SK-N-SH treated with all-trans-retinoic acid at 6 μM for 48 hours (cell line): ENCODE results near the gene ADNP.

Experiments used
- ARNTL ChIP-seq: fragments of 450-650 bp; formaldehyde crosslinking; IDR thresholded peaks from 2 replicates; pipeline ENCODE4 v1.5.0; 2020; ENCODE audit warnings: low read depth, mild to moderate bottlenecking, moderate library complexity, borderline replicate concordance
- CSDC2 ChIP-seq: fragments of 250-450 bp; sonication (Bioruptor Pico); IDR thresholded peaks from 2 replicates; pipeline ENCODE4 v1.5.0; 2020; ENCODE audit warnings: mild to moderate bottlenecking, moderate library complexity
- GLIS3 ChIP-seq: fragments of 250-450 bp; sonication (Bioruptor Pico); IDR thresholded peaks from 2 replicates; pipeline ENCODE4 v1.5.0; 2020; ENCODE audit warnings: mild to moderate bottlenecking, moderate library complexity
- OSR1 ChIP-seq: fragments of 250-450 bp; sonication (Bioruptor Pico); IDR thresholded peaks from 2 replicates; pipeline ENCODE4 v1.8.0; 2022; ENCODE audit warnings: moderate library complexity, mild to moderate bottlenecking, inconsistent platforms
- PATZ1 ChIP-seq: fragments of 250-450 bp; sonication (Bioruptor Pico); IDR thresholded peaks from 2 replicates; pipeline ENCODE4 v1.8.0; 2020; ENCODE audit warnings: mild to moderate bottlenecking, moderate library complexity, borderline replicate concordance
- RARB ChIP-seq: fragments of 250-450 bp; sonication (Bioruptor Pico); IDR thresholded peaks from 2 replicates; pipeline ENCODE4 v1.8.0; 2021; ENCODE audit warnings: mild to moderate bottlenecking, moderate library complexity
- TCF4 ChIP-seq: fragments of 250-450 bp; sonication (Bioruptor Pico); IDR thresholded peaks from 2 replicates; pipeline ENCODE4 v1.8.0; 2021; ENCODE audit warnings: mild to moderate bottlenecking, moderate library complexity, borderline replicate concordance
- TOX ChIP-seq: fragments of 250-450 bp; sonication (Bioruptor Pico); IDR thresholded peaks from 2 replicates; pipeline ENCODE4 v1.8.0; 2021; ENCODE audit warnings: mild to moderate bottlenecking, moderate library complexity, borderline replicate concordance
- ZFP3 ChIP-seq: fragments of 250-450 bp; sonication (Bioruptor Pico); IDR thresholded peaks from 2 replicates; pipeline ENCODE4 v1.5.0; 2020; ENCODE audit warnings: mild to moderate bottlenecking, moderate library complexity
- ZNF565 ChIP-seq: fragments of 450-650 bp; formaldehyde crosslinking; conservative IDR thresholded peaks from 2 replicates; pipeline ENCODE4 v1.5.0; 2020; ENCODE audit warnings: low read depth, mild to moderate bottlenecking, moderate library complexity

GRCh38 chr20:50977066-50978021 is 46.1 kb upstream of the ADNP start:
- TF ChIP-seq OSR1 (CRISPR knock-in tag) (no peak), RARB (CRISPR knock-in tag) (no peak), TOX (CRISPR knock-in tag) (no peak), ARNTL (no peak), PATZ1 (CRISPR knock-in tag) (no peak), TCF4 (CRISPR knock-in tag) (no peak), GLIS3 (no peak), CSDC2 (CRISPR knock-in tag) (no peak), ZFP3 (CRISPR knock-in tag) (no peak), ZNF565 (CRISPR knock-in tag) (no peak)
